HFFc6 (cell line): ENCODE measurements around the gene NCKAP5. TPM values are rescaled to one million over a fixed set of nuclear protein-coding genes. Genes with fewer than 3 reads are reported as not detected.

Experiments
- DNase-seq: peaks from one replicate; pipeline ENCODE4 v3.0.0-alpha.2; 2018
- H3K27ac Mint-ChIP-seq: 2 replicates; pipeline ENCODE4 v1.8.0; 2020; ENCODE audit warnings: mild to moderate bottlenecking, mixed read lengths
- H3K27me3 Mint-ChIP-seq: 2 replicates; pipeline ENCODE4 v1.8.0; 2021; ENCODE audit warnings: mild to moderate bottlenecking, moderate library complexity, mixed read lengths; ENCODE audit not compliant: insufficient read depth
- H3K36me3 Mint-ChIP-seq: 2 replicates; pipeline ENCODE4 v1.8.0; 2021; ENCODE audit warnings: low read depth, mixed read lengths
- H3K4me1 Mint-ChIP-seq: 2 replicates; pipeline ENCODE4 v1.8.0; 2020; ENCODE audit warnings: low read depth, mixed read lengths
- H3K4me3 Mint-ChIP-seq: 2 replicates; pipeline ENCODE4 v1.8.0; 2020; ENCODE audit warnings: mild to moderate bottlenecking, moderate library complexity, mixed read lengths
- H3K9me3 Mint-ChIP-seq: 2 replicates; pipeline ENCODE4 v1.8.0; 2020; ENCODE audit warnings: mild to moderate bottlenecking, mixed read lengths
- total RNA-seq, 6 experiments: library from RNA; stranded (reverse); fragmentation: NEBNext Ultra II Directional; extraction: Animal tissue kit (Norgen Biotek cat#: 25700); gene quantifications; 2 replicates in 1 of 6; 3 replicates in 5 of 6; pipeline ENCODE4 v1.2.3, GENCODE V29; 2021
- TF ChIP-seq, protein P1 (sequence below): fragments of 200-600 bp; sonication (generic); IDR thresholded peaks from 2 replicates; pipeline ENCODE4 v1.5.0; 2021; ENCODE audit warnings: antibody characterized with exemption, mild to moderate bottlenecking

NCKAP5 gene
- total RNA-seq, 6 experiments from 2014 or later, result 0.31 to 4.0 (median 3.1) TPM

DNA sequence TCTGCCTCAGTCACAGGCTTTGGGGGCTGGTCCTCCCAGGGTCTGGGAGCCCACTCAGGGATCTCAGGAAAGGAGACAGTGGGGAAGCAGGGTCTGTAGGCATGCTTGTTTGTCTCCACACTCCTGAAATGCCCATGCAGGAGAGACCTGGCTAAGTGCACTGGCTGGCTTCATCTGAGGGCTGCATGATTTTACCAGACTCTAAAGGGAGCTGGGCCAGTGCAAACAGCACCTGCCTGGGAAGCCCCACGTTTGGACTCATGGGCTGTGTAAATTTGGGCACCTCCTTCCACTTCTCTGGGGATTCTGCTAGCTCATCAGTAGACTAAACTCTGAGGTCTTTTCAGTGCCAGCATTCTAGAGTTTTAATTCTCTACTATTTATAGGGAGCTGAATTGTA lies 931.9 kb downstream of the NCKAP5 start:
- TF ChIP-seq, protein P1, sequence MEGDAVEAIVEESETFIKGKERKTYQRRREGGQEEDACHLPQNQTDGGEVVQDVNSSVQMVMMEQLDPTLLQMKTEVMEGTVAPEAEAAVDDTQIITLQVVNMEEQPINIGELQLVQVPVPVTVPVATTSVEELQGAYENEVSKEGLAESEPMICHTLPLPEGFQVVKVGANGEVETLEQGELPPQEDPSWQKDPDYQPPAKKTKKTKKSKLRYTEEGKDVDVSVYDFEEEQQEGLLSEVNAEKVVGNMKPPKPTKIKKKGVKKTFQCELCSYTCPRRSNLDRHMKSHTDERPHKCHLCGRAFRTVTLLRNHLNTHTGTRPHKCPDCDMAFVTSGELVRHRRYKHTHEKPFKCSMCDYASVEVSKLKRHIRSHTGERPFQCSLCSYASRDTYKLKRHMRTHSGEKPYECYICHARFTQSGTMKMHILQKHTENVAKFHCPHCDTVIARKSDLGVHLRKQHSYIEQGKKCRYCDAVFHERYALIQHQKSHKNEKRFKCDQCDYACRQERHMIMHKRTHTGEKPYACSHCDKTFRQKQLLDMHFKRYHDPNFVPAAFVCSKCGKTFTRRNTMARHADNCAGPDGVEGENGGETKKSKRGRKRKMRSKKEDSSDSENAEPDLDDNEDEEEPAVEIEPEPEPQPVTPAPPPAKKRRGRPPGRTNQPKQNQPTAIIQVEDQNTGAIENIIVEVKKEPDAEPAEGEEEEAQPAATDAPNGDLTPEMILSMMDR, result no peak
- H3K4me1 Mint-ChIP-seq, result peaks cover 13% of the 10 kb centered on the region
- H3K27me3 Mint-ChIP-seq, result no peaks in the 10 kb centered on the region
- H3K9me3 Mint-ChIP-seq, result no peaks in the 10 kb centered on the region
- DNase-seq, result no peak
- no peak overlapping the region for H3K27ac Mint-ChIP-seq
- H3K36me3 Mint-ChIP-seq, result no peaks in the 10 kb centered on the region
- no peak overlapping the region for H3K4me3 Mint-ChIP-seq

DNA sequence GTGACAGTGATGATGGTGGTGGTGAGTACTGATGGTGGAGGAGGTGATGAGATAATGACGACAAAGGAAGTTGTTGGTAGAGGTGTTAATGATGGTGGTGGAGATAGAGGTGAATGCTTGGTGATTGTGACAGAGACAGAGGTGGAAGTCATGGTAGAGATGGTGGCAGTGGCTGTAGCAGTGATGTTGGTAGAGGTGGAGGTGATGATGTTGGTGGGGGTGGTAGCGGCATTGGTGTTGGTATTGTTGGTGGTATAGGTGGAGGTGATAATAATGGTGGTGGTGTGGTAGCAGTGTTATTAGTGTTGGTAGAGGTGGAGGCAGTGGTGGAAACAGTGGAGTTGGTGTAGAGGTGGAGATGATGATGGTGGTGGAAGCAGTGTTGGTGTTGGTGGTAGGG lies 934.6 kb downstream of the NCKAP5 start:
- no peaks in the 10 kb centered on the region for H3K9me3 Mint-ChIP-seq
- DNase-seq, result no peak
- H3K4me3 Mint-ChIP-seq, result no peak overlapping the region
- no peaks in the 10 kb centered on the region; the same call in 1 of the 2 replicates for H3K27me3 Mint-ChIP-seq
- H3K36me3 Mint-ChIP-seq, result no peaks in the 10 kb centered on the region
- TF ChIP-seq, protein P1, result no peak
- H3K4me1 Mint-ChIP-seq, result peaks cover 26% of the 10 kb centered on the region
- H3K27ac Mint-ChIP-seq, result no peak overlapping the region

DNA sequence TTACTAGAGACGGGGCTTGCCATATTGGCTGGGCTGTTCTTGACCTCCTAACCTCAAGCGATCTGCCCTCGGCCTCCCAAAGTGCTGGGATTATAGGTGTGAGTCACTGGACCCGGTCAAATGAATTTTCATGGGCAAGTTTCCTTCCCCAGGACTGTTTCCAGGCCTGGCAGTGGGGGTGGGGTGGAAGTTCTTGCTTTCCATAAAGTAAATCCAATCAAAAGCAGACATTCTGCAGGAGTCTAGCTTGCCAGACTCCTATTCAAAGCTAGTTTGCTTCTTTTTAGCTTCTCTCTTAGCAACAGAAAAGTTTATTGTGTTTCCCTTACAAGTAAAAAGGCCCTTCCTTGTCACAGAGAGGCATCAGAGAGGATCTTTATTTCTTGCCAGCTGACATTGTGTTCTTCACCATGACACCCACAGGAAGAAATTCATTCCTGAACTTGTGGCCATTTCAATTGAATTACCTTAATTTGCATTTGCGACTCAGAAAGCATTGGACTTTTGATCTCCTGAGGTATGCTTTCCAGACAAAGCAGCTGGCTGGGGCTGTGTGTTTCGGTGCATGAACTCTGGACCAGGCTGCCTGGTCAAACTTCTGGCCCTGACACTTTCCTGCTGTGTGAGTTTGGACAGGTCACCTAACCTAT lies 936.1 kb downstream of the NCKAP5 start:
- no peaks in the 10 kb centered on the region for H3K9me3 Mint-ChIP-seq
- DNase-seq, result peak; percentile 10
- H3K27ac Mint-ChIP-seq, result peak overlapping the region; percentile 53
- no peaks in the 10 kb centered on the region; the same call in 1 of the 2 replicates for H3K27me3 Mint-ChIP-seq
- H3K4me3 Mint-ChIP-seq, result no peak overlapping the region
- TF ChIP-seq, protein P1, result no peak
- H3K4me1 Mint-ChIP-seq, result peaks cover 41% of the 10 kb centered on the region
- H3K36me3 Mint-ChIP-seq, result no peaks in the 10 kb centered on the region

DNA sequence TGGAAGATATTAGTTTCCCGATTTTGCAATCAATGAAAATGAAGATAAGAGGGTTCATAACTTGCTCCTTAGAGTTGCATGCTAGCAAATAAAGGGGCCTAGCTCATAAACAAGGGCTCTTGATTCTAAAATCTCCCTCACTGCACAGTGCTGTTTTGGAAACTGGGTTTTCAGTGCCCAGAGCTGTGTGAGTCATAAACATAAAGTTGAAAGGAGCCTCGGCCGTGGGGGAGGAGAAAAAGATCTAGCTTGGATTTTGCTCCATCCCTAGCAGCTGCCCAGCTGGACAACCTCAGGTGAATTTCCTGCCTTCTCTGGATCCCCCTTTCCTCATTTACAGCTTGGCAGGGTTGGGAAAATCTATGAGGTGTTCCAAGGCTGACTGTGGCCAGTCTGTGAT lies 940.7 kb downstream of the NCKAP5 start:
- Mint-ChIP-seq H3K27ac (no peak overlapping the region; the same call in 1 of the 2 replicates), H3K36me3 (no peaks in the 10 kb centered on the region), H3K4me3 (no peak overlapping the region; the same call in 1 of the 2 replicates), H3K27me3 (peaks cover 2% of the 10 kb centered on the region; the same call in 1 of the 2 replicates), H3K9me3 (no peaks in the 10 kb centered on the region), H3K4me1 (peaks cover 64% of the 10 kb centered on the region)
- DNase-seq, result no peak
- TF ChIP-seq, protein P1, result no peak

DNA sequence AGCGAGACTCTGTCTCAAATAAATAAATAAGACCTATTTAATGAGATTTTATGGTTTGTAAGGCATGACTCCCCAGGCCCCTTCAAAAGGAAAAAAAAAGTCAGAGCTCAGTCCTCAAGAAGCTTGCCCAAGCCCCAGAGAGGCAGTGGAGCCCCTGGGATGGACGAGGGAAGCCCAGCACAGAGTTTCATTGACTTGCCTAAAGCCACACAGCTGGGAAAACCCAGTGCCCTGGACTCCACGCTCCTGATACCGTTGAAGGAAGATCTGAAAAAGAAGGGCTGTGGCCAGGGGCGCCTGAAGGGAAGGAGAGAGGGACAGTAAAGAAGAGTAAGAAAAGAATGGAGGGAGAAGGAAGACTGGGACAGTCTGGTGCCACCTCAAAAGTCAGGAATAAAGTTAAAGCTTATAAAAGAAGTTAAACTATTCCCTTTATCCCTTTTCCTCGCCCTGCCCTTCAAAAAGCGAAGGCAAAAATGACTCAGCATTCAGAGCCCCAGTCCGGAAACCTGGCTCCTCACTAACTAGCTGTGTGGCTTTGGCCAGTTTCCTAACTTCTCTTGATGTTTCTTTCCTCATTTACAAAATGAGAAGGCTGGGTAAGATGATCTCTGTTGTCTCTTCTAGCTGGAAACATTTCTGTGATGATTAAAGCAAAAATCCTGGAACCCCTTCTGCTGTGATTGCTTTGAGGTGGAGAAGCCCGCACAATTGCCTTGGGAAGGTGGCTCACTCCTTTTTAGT lies 945.0 kb downstream of the NCKAP5 start:
- peaks cover 3% of the 10 kb centered on the region for H3K27me3 Mint-ChIP-seq

More for the DNA sequence above, 945.0 kb downstream of the NCKAP5 start:
- DNase-seq, result peak; percentile 49
- Mint-ChIP-seq H3K9me3 (no peaks in the 10 kb centered on the region; the same call in 1 of the 2 replicates), H3K4me1 (peaks cover 47% of the 10 kb centered on the region), H3K4me3 (peak overlapping the region; percentile 74), H3K27ac (peak overlapping the region; percentile 90), H3K36me3 (no peaks in the 10 kb centered on the region)
- TF ChIP-seq, protein P1, result no peak
